Esophagus (tissue), 2 donors: Measurements from ENCODE around the gene ETFRF1. TPM values are rescaled to one million over a fixed set of nuclear protein-coding genes. Genes with fewer than 3 reads are reported as not detected.

Experiments
- polyA plus RNA-seq, 2 donors: library from polyadenylated mRNA; stranded (reverse); fragments of 200-250 nt; gene quantifications; one replicate each; pipeline ENCODE4 v1.2.3, GENCODE V29; 2013
- donor health status: healthy with polysubstance abuse.
- donor health status: Bipolar disorder and iron deficiency.

The ETFRF1 gene
- polyA plus RNA-seq, 2 donors = 11.5 to 15.7 TPM

Other genes with a start within 250 kb of the ETFRF1 start
- 1 to 10 TPM in 1 of 2 donors, under 1 TPM in 1; 0.38 to 1.0 TPM for gene BCAT1, start 246.1 kb upstream of the ETFRF1 start, polyA plus RNA-seq
- gene DNAI7, start 77 bp upstream of the ETFRF1 start, polyA plus RNA-seq = under 1 TPM; 0.07 to 0.18 TPM
- gene KRAS, start 55.7 kb downstream of the ETFRF1 start, polyA plus RNA-seq = 10 to 100 TPM in 1 of 2 donors, 1 to 10 TPM in 1; 9.6 to 12.1 TPM